ENCODE results near the gene LMF1.

Gene LMF1

DNA sequence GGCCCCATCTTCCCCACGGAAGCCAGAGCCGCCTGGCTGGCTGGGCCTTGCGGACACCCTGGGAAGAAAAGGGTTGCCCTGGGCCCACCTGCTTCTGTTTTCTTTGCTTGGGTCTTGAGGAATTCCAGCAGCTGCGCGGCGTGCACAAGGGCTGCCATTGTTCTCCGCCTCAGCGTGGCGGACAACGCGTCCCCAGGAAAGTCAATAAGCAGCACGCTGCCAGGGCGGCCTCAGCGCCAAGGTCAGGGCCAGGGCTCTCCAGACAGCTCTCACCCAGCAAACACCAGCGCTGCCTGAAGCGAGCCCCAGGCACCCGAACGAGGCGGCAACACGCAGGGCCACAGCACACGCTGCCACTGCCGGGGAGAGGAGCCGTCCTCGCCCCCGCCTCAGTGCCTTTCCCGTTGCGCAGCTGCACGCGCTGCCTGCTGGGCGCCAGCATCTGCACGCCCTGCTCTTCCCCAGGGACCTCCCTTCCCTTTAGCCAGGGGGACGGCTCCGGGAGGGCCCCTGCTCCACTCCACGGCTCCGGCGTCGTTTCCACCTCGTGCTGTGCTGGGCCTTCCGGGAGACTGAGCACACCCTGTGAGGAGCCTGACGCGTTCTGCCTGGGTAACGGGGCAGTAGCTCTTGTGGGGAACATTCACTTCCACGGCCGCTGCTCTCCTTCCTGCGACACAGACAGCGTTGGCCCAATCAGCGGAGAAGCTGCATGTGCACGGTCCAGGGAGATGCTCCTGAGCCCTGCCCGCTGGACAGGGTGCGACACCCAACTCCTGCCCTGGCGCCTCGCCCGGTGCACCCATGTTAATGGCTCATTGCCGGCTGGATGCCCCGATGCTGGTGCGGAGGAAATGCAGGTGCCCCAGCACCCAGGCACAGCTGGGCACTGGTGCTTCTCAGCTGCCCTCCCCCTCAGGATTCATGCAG, 57.8 kb downstream of the LMF1 start:
- no peak for DNase-seq (ENCODE audit: low spot score)

DNA sequence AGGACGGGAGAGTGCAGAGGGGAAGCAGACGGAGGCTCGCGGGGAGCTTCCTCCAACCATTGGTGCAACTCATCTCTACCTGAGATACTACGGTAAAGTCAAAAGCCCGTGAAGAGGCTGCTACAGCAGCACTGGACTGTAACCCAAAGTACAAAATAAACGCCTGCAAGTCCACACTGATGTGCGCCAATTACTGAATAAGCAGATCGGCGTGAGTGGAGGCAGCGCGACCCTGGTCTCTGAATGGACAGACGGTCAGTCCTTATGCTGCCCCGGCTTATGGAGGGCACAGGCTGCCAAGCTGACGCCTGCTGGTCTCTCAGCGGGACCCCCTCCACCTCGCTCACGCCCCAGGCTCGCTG, 58.5 kb downstream of the LMF1 start:
- DNase-seq (ENCODE audit: low spot score), result no peak

DNA sequence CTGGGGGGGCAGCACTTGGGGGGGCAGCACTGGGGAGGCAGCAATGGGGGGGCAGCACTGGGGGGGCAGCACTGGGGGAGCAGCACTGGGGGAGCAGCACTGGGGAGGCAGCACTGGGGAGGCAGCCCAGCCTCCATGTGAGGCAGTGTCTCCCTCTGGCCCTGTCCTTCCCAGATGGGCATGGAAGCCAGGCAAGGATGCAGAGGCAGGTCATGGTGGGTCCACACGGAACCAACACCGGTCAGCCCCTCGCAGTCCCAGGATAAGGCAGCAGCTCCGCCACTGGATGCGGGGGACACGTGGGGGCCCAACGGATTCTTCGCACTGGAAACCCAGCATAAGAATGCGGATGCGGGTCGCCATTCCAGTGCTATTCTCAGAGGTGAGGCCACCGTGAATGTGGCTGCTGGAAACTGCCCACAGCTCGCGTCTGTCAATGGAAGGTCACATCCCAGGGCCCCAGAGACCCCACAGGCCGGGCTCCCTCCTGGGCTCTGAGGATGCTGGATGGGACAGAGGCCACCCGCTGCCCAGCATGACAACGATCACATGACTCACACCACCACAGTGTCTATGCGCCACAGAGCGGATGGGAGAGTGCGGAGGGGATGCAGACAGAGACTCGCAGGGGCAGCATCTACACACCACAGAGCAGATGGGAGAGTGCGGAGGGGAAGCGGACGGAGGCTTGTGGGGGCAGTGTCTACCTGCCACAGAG, 59.0 kb downstream of the LMF1 start:
- DNase-seq (ENCODE audit: low spot score), result no peak

DNA sequence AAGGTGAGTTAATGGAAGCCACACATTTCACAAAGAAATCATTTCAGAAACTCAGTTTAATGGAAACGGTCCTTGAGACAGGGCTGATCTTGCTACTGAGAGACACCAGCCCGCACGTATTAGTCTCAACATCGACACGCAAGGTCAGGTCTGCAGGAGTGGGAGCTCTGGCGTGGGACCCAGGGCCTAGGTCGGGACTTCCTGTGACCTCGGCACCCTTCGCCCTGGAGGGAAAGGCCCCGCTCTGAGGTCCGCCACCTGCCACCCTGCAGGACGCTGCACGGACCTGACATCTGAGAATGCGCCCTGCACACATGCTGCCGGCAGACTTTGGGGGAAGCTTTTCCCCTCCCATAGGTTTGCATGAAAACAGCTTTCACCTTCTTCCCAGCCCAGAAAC, 59.7 kb downstream of the LMF1 start:
- no peak for DNase-seq (ENCODE audit: low spot score)

DNA sequence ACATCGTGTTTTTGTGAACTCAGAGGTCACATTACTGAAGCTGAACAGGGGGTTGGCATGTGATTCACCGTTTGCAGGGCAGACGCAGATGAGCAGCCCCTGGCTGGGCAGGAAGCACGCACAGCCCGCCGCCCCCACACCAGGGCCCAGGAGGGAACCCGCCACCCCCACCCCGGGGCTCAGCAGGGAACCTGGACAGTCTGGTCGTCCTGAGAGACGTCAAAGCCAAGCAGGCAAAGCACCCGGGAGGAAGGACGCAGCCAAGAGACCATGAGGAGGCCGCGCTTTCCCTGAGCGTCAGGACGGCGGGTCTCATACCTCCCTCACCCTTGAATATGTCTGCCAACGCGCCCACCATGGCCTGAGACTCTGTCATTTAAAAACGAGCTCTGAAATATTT, 60.6 kb downstream of the LMF1 start:
- DNase-seq (ENCODE audit: low spot score), result no peak

DNA sequence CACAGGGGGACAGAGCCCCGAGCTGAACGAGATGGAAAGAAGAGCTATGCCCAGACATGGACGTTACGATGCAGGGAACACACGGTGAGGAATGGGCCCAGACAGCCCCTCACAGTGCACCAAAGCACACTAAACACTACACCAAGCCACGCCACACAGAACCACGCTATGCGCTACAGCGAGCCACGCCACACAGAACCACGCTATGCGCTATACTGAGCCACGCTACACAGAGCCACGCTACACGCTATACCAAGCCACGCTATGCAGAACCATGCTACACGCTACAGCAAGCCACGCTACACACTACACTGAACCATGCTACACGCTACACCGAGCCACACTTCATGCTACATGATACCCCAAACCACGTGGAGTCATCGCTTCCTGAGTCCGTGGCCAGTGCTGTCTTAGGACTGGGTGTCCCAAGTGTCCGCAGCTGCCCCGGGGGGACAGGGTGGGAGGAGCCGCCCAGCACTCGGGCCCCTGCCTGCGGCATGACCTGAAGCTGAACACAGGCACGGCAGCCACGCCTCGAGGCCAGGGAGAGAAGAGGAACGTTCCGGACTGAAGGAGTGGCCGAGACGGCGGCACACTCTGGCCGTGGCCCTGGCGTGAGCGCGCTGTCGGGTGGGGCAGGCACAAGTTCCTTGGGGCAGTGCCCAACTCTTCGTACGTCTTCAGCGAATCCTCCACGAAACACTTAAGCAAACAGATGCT, 61.3 kb downstream of the LMF1 start:
- no peak for DNase-seq (ENCODE audit: low spot score)

DNA sequence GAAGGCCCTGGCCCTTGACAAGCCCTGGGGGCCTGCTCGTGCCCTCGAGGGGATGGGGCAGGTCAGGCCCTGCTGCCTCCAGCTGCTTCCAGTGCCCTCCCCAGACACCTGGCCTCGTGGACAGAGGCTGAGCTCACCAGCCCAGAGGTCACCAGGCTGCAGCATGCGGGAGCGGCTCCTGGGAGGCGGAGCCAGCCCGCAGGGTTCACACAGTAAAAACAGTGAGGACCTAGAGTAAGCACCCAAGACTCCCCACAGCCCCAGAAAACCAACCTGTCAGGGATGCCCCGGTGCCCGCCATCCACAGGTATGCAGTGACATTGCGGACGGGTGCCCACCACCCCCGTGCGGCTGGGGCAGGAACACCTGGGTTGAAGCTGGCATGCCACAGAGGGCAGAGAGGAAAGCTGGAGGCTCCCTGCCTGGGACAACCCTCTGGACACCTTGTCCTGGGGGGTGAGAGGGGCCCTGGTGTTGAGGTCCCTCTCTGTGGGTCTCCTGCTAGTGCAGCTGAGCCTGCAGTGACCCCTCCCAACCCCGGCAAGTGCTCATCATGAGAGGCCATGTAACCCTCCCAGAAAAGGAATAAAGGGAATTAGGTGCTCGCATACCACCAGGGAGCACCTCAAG, 62.1 kb downstream of the LMF1 start:
- no peak for DNase-seq (ENCODE audit: low spot score)

DNA sequence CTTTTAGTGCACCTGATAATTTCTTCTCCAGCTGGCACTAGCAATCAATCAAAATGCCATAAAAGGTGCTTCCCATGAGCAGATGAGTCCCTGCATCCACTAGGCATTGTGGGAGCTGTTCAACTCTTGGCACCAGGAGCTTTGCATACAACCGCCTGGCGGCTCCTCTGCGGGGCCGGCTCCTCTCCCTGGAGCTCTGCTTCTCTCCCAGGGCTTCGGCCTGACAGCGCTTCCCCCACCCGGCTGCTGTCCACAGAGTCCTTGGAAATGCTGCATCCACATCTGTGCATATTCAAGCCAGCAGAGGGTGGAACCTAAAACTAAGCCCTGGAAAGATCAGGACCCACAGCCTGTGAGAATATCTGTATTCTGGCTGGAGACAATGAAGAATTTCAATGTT, 62.9 kb downstream of the LMF1 start:
- no peak for DNase-seq (ENCODE audit: low spot score)

DNA sequence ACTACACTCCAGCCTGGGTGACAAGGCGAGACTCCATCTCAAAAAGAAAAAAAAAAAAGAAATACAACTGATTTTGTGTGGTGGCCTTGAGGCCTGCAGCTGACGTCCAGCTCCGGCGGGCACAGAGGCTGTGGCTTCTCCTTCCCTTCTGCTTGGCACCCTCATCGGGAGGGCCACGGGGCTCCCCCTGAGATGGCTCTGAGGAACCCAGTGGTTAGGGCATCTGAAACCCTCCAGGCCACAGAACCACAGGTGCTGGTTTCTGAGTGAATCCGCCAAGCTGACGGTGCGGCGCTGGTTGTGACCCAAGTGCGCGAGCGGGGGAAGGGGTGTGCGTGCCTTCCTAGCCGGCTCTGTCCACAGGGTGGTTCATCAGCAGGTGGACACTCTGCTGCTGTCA, 63.4 kb downstream of the LMF1 start:
- DNase-seq (ENCODE audit: low spot score), result no peak

DNA sequence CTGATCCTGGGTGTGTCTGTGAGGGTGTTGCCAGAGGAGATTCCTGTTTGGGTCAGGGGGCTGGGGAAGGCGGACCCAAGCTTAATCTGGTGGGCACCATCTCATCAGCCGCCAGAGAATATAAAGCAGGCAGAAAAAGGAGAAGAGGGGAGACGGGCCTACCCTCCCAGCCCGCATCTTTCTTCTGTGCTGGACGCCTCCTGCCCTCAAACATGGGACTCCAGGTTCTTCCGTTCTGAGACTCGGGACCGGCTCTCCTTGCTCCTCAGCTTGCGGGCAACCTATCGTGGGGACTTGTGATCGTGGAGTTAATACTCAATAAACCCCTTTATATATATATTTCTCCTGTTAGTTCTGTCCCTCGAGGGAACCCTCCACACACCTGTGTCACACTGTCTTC, 64.5 kb downstream of the LMF1 start:
- no peak for DNase-seq (ENCODE audit: low spot score)

DNA sequence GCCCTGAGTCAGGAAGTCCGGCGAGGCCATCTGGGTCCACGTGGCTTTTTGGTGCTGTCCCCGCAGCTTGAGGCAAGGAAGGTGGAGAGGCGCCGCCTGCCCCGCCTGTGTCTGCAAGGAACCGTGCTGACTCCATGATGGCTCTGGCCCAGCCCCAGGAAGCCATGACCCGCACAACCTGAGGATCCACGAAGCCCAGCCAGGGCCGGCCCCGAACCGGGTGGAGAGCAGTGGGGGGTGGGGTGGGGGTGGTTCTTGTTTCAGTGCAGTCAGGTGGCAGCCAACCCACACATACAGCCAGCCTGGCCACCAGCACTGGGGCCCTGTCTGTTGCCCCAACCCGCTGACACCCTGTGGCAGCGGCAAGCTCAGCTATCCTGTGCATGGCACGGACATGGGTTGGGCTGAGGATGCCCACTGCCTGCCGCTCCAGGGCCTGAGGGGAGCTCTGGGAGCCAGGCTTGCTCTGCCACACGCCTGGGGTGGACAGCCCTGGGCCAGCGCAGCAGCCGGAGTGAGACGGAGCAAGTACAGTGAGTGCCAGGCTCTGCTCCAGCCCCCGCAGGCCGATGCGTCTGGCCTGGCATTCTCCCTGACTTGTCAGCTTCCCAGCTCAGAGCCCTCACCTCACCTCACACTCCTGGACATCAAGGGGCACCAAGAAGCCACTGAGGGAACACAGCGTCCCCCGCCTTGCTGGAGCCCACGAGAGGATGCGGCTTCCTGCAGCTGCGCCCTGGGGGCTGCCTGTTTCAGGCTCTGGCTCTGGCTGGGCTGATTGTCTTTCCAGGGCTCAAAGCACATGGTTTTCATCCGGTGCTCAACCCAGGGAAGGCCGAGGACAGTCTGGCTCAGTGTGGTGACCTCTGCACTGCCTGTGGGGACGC, 68.8 kb downstream of the LMF1 start:
- DNase-seq (ENCODE audit: low spot score), result no peak

DNA sequence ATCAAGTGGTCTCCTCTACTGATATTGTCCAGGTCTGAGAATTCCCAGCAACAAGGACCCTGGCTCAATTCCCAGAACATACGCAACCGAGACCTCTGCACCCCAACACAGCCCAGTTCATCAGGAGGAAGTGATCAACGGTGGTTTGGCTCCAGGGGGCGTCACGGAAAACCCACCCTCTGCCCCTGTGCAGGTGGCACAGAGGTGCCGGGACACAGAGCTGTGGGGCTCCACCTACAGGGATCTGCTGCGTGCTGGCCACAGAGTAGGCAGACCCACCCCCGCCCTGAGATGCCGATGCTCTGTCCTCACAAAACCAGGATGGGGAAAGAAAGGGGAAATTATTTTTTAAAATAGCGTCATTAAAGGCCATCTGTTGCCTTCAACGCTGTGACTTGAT, 69.6 kb downstream of the LMF1 start:
- no peak for DNase-seq (ENCODE audit: low spot score)

DNA sequence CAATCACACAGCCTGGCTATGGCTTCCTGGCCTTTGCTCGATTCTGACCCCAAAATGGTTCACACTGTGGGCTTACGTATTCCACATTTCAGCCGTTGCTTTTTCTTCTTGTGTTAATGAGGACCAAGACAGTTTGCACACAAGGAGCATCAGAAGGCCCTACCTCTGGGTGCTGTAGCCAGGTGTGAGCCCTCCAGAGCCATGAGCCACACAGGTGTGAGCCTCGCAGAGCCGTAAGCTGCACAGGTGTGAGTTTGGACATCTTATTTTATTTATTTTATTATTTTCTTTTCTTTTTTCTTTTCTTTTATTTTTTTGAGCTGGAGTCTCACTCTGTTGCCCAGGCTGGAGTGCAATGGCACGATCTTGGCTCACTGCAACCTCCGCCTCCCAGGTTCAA, 70.6 kb downstream of the LMF1 start:
- no peak for DNase-seq (ENCODE audit: low spot score)

DNA sequence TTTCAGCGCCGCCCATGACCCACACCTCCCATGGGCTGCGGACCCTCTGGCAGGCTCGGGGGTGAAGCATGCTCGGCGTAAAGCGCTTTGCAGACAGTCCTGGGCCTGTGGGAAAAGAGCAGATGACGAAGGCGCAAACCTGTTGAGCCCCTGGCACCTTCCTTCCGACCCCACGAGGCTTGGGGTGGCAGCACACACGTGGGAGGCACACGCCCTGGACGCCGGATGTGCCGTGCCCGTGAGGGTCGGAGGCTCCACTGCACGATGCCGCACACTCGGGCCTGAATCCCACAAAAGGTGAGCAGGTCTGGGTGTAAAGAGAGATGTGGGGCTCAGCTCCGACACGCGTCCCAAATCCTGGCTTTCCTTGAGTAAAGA, 71.1 kb downstream of the LMF1 start:
- no peak for DNase-seq (ENCODE audit: low spot score)

DNA sequence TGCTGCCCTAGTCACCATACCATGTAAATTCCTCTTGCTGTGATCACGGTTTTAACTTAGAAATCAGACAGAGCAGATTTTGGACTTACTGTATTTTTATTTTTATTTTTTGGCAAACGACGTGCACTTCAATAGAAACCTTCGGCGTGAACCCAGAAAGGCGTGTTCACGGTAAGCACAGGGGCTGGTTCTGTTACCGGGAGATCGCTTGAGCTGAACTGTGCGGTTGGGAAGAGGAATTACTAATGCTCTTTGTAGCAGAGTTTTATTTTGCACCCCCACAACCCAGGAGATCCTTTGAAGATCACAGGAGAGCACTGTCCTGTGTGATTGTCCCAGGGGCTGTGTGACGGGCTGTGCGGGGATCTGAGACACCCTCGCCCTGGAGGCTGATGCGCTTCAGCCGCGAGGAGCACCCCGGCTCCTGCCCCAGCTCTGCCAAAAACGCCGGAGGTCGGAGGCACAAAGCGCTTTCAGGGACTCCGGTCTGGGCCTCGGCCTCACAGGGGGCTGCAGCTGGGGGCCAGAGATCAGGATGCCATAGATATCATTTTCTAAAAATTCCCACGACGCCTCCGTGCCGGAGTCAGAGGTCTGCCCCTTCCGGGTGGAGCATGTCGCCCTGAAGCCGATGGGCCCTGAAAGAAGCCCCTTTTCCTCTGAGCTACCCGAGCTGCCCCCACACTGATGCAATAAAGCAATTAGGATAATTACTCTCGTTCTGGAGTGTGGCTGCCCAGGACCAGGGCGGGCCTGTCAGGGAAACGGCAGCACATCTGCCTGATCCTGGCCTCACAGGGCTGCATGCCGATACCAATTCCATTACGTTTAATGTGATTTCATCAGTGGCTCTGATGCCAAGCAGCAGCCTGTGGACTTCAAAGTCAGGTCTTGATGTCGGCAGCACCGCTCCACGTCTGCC, 71.8 kb downstream of the LMF1 start:
- no peak for DNase-seq (ENCODE audit: low spot score)

DNA sequence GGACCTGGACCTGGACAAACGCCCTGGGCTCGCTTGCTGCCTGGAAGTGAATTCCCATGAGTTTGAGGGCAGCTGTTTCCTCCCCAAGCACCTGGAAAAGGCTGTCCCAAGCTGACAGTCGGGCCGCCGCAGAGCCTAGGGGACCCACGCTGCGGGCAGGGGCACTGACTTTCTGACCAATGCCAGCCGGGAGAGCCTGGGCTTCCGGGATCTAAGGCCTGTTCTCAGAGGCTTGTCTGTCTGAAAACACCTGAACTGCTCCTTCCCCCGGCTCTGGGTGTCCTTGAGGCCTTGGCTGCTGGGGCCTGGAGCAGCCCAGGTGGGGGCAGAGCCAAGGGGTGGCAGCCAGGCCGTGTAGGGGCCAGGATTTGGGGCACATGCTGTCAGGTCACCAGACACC, 72.6 kb downstream of the LMF1 start:
- DNase-seq (ENCODE audit: low spot score), result no peak

DNA sequence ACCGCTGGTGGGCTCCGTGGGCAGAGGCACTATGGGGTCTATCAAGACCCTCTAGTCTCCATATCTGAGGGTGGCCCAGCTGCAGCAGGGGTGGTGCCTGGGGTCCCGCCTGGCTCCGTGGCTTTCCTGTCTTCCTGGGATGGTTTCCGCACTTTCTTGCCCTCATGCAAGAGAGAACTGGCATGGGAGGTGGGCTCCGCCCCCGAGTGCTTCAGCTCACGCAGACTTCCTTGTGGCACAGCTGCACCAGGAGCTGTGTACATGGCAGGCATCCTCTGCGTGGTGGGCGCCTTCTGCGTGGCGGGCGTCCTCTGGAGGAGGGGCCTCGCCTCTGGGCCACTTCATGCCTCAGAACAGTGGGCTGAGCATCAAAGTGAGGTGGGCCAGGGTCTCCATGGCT, 73.1 kb downstream of the LMF1 start:
- DNase-seq (ENCODE audit: low spot score), result no peak

DNA sequence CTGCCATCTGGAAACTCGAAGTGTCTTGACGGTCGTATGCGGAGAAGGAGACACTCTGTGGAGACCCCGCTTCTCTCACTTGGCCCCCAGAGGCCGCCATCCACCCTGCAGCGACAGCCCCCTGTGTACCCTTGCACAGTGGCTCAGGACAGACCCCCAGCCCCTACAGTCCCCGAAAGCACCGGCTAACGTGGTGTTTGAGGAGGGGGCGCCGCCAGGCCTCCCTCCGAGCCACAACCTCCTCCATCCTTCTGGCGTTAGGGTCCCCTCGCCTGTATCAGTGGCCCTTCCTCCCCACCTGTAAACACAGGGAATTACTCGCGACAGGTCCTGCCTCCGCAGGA, 73.6 kb downstream of the LMF1 start:
- DNase-seq (ENCODE audit: low spot score), result no peak

DNA sequence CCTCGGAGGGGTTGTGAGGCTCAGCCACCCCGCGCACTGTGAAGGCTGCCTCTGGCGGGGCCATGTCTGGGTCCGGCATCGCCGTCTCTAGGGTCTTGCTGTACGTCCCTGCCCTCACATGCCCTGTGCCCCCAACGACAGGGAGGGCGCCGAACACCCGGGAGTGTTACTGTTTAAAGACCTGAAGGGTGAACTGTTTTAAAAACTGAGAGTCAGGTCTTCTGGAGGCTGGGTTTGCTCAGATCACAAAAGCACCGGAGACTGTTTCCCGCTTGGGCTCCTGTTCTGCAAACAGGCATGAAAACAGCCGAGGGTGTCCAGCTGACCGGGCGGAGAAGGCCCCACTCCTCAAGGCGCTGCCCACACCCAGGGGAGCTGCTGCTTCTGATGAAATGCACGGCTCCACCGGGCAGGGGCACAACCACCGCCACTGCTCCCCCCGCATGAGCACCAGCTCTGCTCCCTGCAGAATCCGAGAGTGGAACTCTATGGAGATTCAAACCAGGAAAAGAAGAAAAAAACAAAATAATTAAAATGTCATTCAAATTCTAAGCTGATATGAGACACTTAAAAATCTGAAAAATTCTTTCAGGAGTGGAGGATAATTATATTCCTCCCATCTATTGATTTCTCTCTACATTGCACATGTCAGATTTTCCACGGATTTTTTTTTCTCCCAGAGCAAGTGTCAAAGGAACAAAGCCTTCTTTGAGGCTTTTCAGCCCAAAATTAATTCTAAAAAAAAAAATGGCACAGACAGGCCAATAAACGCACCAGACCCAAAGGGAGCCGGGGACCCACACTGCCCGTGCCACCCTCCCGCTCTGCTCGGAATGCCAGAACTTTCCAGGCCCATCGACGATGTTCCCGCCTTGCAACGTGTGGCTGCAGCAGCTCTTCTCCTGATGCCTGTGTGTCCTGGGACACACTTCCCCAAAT, 74.3 kb downstream of the LMF1 start:
- no peak for DNase-seq (ENCODE audit: low spot score)

Data from iPS-NIHi11 (cell line).